ENCODE measurements around the gene LDB1. TPM values are rescaled to one million over a fixed set of nuclear protein-coding genes. Genes with fewer than 3 reads are reported as not detected.

LDB1 gene
- total and polyA plus RNA-seq, 4 donors: 2.4 to 51.9 (median 10.3) TPM

- TF ChIP-seq ZBTB33 (IDR thresholded peaks at IDR 0.05) (no peak), TAF1 (conservative IDR thresholded peaks at IDR 0.05) (no peak), FOXA1 (IDR thresholded peaks at IDR 0.05) (no peak), RXRA (IDR thresholded peaks at IDR 0.05) (no peak), NR2F2 (IDR thresholded peaks at IDR 0.05) (no peak)
Measured at GRCh38 chr10:102064868-102065560, 55.2 kb downstream of the LDB1 start, which contains the start of gene HPS6 (continued).

GRCh38 chr10:102064503-102064867, 55.7 kb downstream of the LDB1 start:
- H3K27ac ChIP-seq (ENCODE audit: low read depth in 1 of 2, low read length in 2 of 2): peak overlapping the region; percentile 5 to 80

More at GRCh38 chr10:102064503-102064867, 55.7 kb downstream of the LDB1 start:
- H3K9ac ChIP-seq (ENCODE audit: low read depth in 1 of 2, low read length in 2 of 2): no peak overlapping the region
- no peaks in the 10 kb centered on the region for H3K9me3 ChIP-seq (ENCODE audit: control insufficient read depth in 4 of 4, low read length in 3 of 4)
- TF ChIP-seq MAX (IDR thresholded peaks at IDR 0.05): no peak
- no peak for TF ChIP-seq HNF4A (conservative IDR thresholded peaks at IDR 0.05)
- no peak for TF ChIP-seq RXRA (IDR thresholded peaks at IDR 0.05)
- no peak for TF ChIP-seq EGR1 (IDR thresholded peaks at IDR 0.05; ENCODE audit: low read depth in 2 of 2)
- TF ChIP-seq GABPA (IDR thresholded peaks at IDR 0.05 in 1 of 2, conservative IDR thresholded peaks at IDR 0.05 in 1 of 2): no peak
- TF ChIP-seq YY1 (IDR thresholded peaks at IDR 0.05): no peak
- TF ChIP-seq JUND (IDR thresholded peaks at IDR 0.05): no peak
- TF ChIP-seq ATF3 (IDR thresholded peaks at IDR 0.05): no peak
- TF ChIP-seq ZBTB33 (IDR thresholded peaks at IDR 0.05): no peak
- TF ChIP-seq REST (IDR thresholded peaks at IDR 0.05): no peak
- TF ChIP-seq SP1 (IDR thresholded peaks at IDR 0.05): no peak
- no peak for TF ChIP-seq HNF4G (IDR thresholded peaks at IDR 0.05)
- TF ChIP-seq CTCF (IDR thresholded peaks at IDR 0.05; ENCODE audit: low read depth, low read length, missing input control): no peak
- no peak for TF ChIP-seq TAF1 (conservative IDR thresholded peaks at IDR 0.05)
- no peak for TF ChIP-seq FOXA2 (IDR thresholded peaks at IDR 0.05)
- no peak for TF ChIP-seq RAD21 (IDR thresholded peaks at IDR 0.05)
- WGBS: 85% methylated on average over 2 of the region's 2 CpGs
- H3K4me3 ChIP-seq (ENCODE audit: low read depth in 1 of 3, low read length in 3 of 3): peak overlapping the region in 1 of 3 donors; percentile 97
- peaks cover 0 to 2% (median 0%) of the 10 kb centered on the region in 4 donors for H3K36me3 ChIP-seq (ENCODE audit: control insufficient read depth in 4 of 4, insufficient read depth in 3 of 4, low read depth in 1 of 4, low read length in 3 of 4)
- no peaks in the 10 kb centered on the region for H3K27me3 ChIP-seq (ENCODE audit: control insufficient read depth in 4 of 4, insufficient read depth in 4 of 4, low read length in 3 of 4)
- H3K4me1 ChIP-seq (ENCODE audit: control insufficient read depth in 4 of 4, insufficient read depth in 4 of 4, low read length in 3 of 4): peaks cover 11 to 22% (median 15%) of the 10 kb centered on the region in 4 donors
- no peak for DNase-seq (ENCODE audit: low spot score)

Data from liver (tissue), 9 donors.